ENCODE measurements around the gene NBEAL1.

DNA sequence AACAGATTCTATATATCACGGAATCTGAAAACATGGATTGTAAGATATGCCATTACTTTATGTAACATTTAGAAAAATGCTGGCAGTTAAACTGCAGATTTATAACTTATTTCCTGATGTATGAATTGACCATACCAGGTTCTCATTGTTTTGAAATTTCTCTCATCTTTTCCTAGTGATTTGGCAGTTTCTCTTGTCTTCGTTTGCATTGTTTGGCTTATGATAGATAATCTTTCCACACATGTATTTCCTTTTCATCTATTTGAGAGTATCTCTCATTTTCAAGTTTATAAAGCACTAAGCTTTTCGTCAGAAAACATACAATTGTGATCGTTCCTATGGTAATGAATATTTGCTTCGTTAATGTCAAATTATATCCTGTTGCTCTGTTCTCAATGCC, 16.3 kb downstream of the NBEAL1 start:
- TF ChIP-seq, protein P1, sequence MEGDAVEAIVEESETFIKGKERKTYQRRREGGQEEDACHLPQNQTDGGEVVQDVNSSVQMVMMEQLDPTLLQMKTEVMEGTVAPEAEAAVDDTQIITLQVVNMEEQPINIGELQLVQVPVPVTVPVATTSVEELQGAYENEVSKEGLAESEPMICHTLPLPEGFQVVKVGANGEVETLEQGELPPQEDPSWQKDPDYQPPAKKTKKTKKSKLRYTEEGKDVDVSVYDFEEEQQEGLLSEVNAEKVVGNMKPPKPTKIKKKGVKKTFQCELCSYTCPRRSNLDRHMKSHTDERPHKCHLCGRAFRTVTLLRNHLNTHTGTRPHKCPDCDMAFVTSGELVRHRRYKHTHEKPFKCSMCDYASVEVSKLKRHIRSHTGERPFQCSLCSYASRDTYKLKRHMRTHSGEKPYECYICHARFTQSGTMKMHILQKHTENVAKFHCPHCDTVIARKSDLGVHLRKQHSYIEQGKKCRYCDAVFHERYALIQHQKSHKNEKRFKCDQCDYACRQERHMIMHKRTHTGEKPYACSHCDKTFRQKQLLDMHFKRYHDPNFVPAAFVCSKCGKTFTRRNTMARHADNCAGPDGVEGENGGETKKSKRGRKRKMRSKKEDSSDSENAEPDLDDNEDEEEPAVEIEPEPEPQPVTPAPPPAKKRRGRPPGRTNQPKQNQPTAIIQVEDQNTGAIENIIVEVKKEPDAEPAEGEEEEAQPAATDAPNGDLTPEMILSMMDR (IDR thresholded peaks at IDR 0.05): no peak
- no peak for TF ChIP-seq POLR2A (IDR thresholded peaks at IDR 0.05)
